Measurements from ENCODE around the gene ZNF33B.
"Not testable (repeated sequence)": the region's sequence is repeated elsewhere in the genome, so short reads cannot be mapped to it uniquely, and the experiment has no call there.

Gene ZNF33B

GRCh38 chr10:42638055-42638820 lies at the start of gene ZNF33B:
ZNF33B (minus strand) TSS chr10:42638570; CDS start chr10:42636928, 1,642 bp downstream.
- peak; percentile 97 for DNase-seq (ENCODE audit: low read depth)
- TF ChIP-seq, protein P1, sequence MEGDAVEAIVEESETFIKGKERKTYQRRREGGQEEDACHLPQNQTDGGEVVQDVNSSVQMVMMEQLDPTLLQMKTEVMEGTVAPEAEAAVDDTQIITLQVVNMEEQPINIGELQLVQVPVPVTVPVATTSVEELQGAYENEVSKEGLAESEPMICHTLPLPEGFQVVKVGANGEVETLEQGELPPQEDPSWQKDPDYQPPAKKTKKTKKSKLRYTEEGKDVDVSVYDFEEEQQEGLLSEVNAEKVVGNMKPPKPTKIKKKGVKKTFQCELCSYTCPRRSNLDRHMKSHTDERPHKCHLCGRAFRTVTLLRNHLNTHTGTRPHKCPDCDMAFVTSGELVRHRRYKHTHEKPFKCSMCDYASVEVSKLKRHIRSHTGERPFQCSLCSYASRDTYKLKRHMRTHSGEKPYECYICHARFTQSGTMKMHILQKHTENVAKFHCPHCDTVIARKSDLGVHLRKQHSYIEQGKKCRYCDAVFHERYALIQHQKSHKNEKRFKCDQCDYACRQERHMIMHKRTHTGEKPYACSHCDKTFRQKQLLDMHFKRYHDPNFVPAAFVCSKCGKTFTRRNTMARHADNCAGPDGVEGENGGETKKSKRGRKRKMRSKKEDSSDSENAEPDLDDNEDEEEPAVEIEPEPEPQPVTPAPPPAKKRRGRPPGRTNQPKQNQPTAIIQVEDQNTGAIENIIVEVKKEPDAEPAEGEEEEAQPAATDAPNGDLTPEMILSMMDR (IDR thresholded peaks at IDR 0.05; ENCODE audit: insufficient read depth, low read depth, low read length, missing control alignments), result no peak
- H3K4me3 ChIP-seq (ENCODE audit: low read depth, low read length), result peak within 1 kb of the TSS; percentile 83

GRCh38 chr10:42684517-42684916 lies 46.1 kb upstream of the ZNF33B start:
- DNase-seq (ENCODE audit: low read depth), result no peak
- H3K4me3 ChIP-seq (ENCODE audit: low read depth, low read length), result no peak overlapping the region
- TF ChIP-seq, protein P1 (IDR thresholded peaks at IDR 0.05; ENCODE audit: insufficient read depth, low read depth, low read length, missing control alignments), result no peak

DNA sequence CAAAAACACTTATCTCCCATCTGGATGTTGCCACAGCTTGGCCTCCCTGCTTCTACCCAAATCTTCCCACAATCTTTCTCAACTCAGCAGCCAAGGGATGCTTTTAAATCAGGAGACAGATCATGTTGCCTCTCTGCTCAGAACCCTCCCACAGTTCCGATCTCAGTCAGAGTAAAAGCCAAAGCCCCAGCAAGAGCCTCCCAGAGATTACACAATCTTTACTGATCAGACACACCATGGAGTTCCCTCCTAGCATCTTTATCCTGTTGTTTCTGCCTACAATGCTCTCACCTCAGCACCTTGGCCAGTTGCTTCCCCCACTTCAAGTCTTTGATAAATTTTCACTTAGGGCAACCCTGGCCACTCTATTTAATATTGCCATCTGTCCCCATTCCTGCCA lies 41.9 kb upstream of the ZNF33B start:
- DNase-seq (ENCODE audit: low read depth), result no peak

DNA sequence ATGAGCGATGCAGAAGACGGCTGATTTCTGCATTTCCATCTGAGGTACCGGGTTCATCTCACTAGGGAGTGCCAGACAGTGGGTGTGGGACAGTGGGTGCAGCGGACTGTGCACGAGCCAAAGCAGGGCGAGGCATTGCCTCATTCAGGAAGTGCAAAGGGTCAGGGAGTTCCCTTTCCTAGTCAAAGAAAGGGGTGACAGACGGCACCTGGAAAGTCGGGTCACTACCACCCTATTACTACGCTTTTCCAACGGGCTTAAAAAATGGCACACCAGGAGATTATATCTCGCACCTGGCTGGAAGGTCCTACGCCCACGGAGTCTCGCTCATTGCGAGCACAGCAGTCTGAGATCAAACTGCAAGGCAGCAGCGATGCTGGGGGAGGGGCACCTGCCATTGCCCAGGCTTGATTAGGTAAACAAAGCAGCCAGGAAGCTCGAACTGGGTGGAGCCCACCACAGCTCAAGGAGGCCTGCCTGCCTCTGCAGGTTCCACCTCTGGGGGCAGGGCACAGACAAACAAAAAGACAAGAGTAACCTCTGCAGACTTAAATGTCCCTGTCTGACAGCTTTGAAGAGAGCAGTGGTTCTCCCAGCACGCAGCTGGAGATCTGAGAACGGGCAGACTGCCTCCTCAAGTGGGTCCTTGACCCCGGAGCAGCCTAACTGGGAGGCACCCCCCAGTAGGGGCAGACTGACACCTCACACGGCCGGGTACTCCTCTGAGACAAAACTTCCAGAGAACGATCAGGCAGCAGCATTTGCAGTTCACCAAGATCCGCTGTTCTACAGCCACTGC lies 27.0 kb upstream of the ZNF33B start:
- not testable (repeated sequence) for DNase-seq (ENCODE audit: low read depth); H3K4me3 ChIP-seq (ENCODE audit: low read depth, low read length)

More for the DNA sequence above, 41.9 kb upstream of the ZNF33B start:
- no peak overlapping the region for H3K4me3 ChIP-seq (ENCODE audit: low read depth, low read length)
- TF ChIP-seq, protein P1 (IDR thresholded peaks at IDR 0.05; ENCODE audit: insufficient read depth, low read depth, low read length, missing control alignments), result no peak

DNA sequence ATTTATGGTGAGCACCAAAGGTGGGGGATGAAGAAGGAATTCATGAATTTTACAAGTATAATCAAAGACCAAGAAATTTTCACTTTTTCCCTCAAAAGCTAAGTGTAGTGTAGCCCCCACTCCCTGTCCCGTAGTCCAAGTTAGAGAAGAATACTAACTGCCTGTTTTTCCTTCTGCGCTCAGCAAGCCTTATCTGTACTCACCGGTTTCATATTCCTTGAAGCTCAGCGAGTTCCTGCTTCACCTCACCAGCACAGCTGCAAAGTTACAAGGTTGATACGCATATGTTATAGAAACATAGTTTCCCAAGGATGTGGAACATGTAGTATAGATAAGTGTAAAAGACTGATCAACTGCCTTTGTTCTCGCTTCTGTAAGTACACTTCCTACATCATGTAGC lies 16.0 kb upstream of the ZNF33B start:
- no peak overlapping the region for H3K4me3 ChIP-seq (ENCODE audit: low read depth, low read length)
- no peak for DNase-seq (ENCODE audit: low read depth)
- TF ChIP-seq, protein P1 (IDR thresholded peaks at IDR 0.05; ENCODE audit: insufficient read depth, low read depth, low read length, missing control alignments), result no peak

GRCh38 chr10:42652858-42653257 lies 14.5 kb upstream of the ZNF33B start:
- no peak for DNase-seq (ENCODE audit: low read depth)
- H3K4me3 ChIP-seq (ENCODE audit: low read depth, low read length), result no peak overlapping the region
- TF ChIP-seq, protein P1 (IDR thresholded peaks at IDR 0.05; ENCODE audit: insufficient read depth, low read depth, low read length, missing control alignments), result no peak

DNA sequence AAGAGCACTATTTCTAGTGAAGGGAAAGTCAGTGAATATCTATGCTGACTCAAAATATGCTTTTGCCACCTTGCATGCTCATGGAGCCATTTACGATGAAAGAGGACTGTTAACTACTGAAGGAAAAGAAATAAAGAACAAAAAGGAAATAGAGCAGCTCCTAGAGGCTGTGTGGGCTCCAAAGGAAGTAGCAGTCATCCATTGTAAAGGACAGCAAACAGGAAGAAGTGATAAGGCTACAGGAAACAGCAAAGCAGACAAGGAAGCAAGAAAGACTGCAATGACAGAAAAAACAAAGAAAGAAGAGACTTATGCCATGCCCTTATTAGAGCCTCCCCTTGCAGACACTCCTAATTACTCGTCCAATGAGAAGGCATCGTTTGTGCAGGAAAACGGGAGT lies 12.0 kb upstream of the ZNF33B start:
- DNase-seq (ENCODE audit: low read depth), result no peak
- no peak overlapping the region for H3K4me3 ChIP-seq (ENCODE audit: low read depth, low read length)
- TF ChIP-seq, protein P1 (IDR thresholded peaks at IDR 0.05; ENCODE audit: insufficient read depth, low read depth, low read length, missing control alignments), result no peak
